ENCODE measurements around the gene TRMT44.

DNA sequence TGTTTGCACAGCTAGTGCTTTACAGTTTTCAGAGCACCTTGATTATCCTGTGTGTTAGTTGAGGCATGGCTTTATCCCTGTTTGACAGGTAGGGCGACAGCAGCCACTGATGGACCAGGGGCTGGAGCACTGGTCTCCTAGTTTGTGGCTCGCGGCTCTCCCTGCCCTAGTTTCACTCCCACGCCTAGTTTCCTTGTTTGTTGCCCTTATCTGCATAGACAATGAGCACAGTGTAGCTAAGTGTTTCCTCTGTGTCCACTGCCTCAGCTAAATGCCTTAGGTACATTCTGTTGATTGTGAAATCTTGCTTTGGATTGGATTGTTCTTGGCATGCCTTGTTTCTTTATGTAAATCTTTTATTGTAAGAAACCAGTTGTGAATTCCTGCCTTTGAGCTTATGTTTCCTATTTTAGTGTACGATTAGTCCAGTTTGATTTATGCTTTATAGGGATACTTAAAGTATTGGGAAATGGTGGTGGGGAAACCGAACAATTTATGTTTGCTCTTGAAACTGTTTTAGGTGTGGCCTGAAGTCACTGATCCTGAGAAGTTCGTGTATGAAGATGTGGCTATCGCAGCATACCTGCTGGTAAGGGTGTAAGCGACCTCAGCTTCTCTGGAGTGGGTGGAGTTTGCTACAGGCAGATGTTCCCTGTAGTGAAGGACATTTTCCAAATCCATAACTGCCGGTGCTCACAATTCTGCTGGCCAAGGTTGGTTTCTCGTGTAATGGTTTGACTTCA lies 11.0 kb downstream of the TRMT44 start:
- TF ChIP-seq, protein P1, sequence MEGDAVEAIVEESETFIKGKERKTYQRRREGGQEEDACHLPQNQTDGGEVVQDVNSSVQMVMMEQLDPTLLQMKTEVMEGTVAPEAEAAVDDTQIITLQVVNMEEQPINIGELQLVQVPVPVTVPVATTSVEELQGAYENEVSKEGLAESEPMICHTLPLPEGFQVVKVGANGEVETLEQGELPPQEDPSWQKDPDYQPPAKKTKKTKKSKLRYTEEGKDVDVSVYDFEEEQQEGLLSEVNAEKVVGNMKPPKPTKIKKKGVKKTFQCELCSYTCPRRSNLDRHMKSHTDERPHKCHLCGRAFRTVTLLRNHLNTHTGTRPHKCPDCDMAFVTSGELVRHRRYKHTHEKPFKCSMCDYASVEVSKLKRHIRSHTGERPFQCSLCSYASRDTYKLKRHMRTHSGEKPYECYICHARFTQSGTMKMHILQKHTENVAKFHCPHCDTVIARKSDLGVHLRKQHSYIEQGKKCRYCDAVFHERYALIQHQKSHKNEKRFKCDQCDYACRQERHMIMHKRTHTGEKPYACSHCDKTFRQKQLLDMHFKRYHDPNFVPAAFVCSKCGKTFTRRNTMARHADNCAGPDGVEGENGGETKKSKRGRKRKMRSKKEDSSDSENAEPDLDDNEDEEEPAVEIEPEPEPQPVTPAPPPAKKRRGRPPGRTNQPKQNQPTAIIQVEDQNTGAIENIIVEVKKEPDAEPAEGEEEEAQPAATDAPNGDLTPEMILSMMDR (IDR thresholded peaks at IDR 0.05): no peak
- no peak for TF ChIP-seq POLR2AphosphoS5 (IDR thresholded peaks at IDR 0.05)
